Epidermal melanocyte (primary cell): ENCODE measurements around the gene ZSCAN5A.
"Not testable (repeated sequence)": the region's sequence is repeated elsewhere in the genome, so short reads cannot be mapped to it uniquely, and the experiment has no call there.

Experiments used
- DNase-seq: peaks from one replicate; pipeline ENCODE4 v3.0.0; 2011; ENCODE audit warnings: low spot score; ENCODE audit not compliant: insufficient read length

ZSCAN5A gene

DNA sequence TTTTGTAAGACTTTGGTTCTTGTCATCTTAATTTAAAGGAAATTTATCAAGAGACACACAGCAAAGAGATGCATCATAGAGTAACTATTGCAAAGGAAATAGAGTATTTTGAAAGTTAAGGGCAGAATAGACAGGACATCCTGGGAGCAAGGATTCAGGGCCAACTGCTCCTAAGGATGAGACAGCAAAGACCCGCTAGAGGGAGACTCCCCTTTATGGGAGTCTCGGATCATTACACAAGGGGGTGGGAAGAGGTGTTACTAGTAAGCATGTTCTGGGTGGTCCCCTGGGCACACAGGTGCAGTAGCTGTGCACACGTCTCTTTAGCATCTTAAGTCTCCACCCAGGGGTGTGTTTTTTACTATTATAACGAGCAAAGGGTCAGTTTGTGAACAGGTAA lies 102.9 kb downstream of the ZSCAN5A start:
- no peak for DNase-seq

DNA sequence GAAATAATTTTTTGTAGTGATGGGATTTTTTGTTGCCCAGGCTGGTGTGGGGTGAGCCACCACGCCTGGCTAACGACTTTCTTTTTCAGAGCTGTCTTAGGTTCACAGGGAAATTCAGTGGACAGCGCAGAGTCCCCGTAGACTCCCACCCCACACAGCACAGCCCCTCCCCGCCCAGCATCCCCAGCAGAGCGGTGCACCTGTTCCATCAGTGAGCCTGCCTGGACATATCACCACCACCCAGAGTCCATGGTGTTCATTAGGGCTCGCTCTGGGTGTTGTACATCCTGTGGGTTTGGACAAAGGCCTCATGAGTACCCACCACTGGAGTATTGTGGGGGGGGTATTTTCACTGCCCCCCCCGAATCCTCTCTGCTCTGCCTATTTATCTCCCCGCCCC lies 104.6 kb downstream of the ZSCAN5A start:
- not testable (repeated sequence) for DNase-seq

DNA sequence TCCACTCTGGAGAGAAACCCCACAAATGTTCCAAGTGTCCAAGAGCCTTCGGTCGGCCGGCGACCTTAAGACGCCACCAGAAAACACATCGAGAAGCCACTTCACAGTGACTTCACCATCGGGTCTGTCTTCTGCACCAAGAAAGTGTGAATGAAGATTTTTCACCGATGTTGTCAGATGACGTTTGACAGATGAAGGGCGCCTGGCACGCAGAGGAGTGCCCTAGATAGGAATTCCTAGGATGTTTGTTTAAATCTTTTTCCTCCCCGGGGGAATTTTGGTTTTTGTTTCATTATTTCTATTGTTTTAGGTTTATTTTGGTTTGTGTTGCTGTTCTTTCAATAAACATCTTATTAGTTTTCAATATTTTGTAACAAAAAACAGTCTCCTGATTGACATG lies 105.5 kb downstream of the ZSCAN5A start:
- DNase-seq: no peak

DNA sequence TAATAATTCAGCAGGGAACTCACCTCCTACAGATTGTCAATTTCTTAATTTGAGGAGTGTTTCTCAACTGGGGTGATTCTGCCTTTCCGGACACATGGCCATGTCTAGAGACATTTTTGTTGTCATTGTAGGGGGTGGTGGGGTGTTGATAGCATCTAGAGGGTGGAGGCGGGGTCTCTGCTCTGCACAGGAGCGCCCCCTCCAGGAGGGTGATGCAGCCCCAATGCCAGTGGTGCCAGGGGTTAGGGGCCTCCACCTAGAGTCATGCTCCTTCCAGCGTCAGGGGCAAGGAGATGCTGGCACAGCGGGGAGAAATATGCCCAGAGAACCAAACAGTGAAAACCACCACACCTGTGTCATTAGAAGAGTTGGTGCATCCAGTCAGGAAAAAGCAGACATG lies 107.1 kb downstream of the ZSCAN5A start:
- not testable (repeated sequence) for DNase-seq

DNA sequence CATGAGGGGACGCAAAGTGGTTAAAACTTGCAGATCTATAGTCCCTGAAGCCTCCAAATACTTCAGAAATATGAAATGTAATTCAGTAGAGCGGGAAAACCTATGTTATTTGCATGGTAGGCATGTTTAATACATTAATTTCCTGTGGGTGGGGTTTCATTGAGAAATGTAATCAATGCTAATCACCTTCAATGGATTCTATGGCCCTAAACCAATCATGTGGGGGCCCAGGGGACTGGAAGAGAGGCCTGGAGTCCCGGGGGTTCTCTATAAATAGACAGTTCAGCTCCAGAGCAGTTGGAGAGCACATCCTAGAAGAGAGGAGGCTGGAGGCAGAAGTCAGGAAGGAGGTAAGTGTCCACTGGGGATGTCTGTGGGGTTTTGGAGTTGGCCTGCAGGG lies 112.7 kb downstream of the ZSCAN5A start, which contains the start of gene ZSCAN5C:
Gene ZSCAN5C (plus strand): TSS at position 301 of the 400 bp plus-strand sequence. CDS start 3,641 bp downstream, outside the sequence.
- DNase-seq: no peak

DNA sequence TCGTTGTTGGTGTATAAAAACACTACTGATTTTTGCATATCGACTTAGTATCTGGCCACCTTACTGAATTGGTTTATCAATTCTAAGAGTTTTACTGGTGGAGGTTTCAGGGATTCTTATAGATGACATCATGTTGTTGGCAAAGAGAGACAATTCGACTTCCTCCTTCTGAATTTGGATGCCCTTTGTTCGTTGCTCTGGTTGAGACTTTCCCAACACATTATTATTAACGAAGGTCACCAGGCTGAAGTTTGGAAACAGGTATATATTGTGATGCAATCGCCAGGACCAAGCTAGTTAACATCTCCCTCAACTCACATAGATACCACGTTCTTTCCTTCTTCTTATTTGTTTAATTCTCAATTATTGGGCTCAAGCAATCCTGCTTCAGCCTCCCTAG lies 115.0 kb downstream of the ZSCAN5A start:
- DNase-seq: no peak

DNA sequence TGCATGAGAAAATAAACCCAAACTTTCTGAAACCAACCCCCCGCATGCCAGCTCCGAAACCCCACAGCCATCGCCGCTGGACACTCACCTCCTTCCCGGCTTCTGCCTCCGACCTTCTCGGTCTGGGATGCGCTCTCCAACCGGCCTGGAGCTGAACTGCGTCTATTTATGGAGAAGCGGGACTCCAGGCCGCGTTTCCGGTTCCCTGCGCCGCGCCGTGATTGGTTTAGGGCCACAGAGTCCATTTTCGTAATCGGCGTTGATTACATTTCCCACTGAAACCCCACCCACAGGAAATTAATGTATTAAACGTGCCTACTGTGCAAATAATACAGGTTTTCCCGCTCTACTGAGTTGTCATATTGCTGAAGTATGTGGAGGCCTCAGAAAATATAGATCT lies 117.0 kb downstream of the ZSCAN5A start, which contains the start of gene ZSCAN5B:
Gene ZSCAN5B (minus strand): TSS at position 138 of the 400 bp plus-strand sequence. CDS start 4,731 bp downstream, outside the sequence.
- DNase-seq: not testable (repeated sequence)

DNA sequence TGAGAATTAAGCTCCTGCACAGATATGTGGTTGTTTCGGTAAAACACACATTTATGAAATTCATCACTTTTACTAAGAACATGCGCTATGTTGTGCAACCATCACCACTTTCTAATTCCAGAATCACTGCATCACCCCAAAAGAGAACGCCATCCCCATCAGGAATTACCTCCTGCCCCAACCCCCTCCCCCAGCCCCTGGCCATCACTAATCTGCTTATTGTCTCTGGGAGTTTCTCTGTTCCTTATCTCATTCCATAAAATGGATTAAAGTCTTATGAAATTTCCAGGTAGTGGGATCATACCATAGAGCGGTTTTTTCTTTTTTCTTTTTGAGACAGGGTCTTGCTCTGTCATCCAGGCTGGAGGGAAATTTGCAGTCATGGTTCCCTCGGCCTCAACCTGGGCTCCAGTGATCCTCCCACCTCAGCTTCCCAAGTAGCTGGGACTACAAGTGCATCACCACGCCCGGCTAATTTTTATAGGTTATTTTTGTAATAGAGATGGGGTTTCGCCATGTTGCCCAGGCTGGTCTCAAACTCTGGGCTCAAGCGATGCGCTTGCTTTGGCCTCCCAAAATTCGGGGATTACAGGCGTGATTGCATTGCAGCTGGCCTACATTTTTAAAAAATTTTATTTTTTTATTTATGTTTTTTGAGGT lies 120.5 kb downstream of the ZSCAN5A start:
- DNase-seq: no peak

DNA sequence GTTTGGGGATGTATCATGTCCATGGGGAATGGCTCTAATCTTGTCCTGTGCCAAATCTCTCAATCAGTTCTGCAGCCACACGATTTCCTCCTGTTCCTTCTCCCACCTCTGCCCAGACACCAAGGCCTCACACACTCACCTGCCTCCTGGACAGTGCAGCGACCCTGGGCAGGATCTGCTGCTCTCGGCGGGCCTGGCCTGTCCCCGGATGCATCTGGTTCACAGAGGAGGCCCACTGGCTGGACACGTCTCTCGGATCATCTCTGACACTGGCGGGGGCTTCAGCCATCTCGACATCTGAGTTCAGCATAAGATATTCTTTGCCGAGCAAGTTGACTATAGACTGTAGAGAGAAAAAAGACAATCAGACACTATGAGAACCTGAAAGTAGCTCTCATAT lies 122.9 kb downstream of the ZSCAN5A start:
- no peak for DNase-seq

DNA sequence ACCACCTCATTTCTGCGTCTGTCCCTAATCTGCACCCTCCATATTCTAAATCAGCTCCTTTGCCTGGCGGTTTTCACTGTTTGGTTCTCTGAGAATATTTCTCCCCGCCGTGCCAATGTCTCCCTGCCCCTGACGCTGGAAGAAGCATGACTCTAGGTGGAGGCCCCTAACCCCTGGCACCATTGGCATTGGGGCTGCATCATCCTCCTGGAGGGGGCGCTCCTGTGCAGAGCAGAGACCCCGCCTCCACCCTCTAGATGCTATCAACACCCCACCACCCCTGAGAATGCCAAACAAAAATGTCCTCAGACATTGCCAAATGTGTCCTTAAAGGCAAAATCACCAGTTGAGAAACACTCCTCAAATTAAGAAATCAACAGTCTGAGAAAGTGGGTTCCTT lies 123.5 kb downstream of the ZSCAN5A start:
- no peak for DNase-seq

DNA sequence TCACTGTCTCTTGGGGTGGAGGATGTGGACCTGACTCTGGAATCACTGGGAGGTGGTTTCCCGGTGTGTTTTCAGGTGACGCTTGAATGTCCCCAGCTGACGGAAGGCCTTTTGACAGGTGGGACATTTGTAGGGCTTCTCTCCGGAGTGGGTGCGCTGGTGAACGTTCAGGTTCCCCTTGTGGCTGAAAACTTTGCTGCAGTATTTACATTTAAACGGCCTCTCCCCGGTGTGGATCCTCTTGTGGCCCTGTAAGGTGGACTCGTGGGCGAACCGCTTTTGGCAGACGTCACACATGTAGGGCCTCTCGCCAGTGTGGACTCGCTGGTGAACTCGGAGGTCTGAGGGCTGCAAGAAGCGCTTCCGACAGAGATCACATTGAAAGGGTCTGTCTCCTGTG lies 124.9 kb downstream of the ZSCAN5A start:
- DNase-seq: no peak

DNA sequence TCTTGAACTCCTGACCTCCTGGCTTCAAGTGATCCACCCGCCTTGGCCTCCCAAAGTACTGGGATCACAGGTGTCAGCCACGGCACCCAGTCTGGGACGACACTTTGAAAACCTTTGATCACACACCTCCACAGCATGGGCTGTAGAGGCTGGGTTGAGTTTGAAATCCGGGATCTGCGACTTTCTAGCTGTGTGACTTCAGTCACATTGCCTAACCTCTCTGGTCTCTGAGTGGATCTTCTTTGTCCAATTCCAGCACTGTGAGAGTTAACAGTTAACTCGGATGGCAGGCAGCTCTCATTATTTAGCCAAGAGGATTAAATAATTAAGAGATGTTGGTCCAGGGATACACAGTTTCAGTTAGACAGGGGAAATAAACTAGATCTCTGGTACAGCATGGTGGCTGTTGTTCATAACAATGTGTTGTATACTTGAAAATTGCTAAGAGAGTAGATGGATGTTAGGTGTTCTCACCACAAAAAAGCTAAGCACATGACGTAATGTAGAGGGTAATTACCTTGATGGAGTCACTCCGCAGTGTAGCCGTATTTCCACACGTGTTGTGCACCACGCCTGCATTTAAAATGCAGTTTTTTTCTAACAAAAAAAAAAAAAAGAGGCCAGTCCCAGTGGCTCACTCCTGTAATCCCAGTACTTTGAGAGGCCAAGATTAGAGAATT lies 136.9 kb downstream of the ZSCAN5A start:
- DNase-seq: no peak

DNA sequence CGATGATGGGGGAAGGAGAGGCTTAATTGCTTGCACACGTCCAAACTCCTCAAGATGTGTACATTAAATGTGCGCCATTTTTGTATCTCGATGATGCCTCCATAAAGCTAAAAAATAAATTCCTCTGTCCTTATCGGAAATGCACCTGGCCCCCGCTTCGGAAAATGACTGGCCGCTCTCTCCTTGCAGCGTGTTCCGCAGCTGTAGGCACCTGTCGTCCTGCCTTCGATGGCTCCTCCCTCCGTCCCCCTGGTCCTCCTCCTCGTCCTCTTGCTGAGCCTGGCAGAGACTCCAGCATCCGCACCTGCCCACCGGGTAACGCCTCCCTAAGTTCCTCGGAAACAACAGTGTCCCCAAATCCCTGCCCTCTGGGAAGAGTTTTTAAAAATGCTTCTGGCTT lies 137.8 kb downstream of the ZSCAN5A start:
- DNase-seq: no peak

DNA sequence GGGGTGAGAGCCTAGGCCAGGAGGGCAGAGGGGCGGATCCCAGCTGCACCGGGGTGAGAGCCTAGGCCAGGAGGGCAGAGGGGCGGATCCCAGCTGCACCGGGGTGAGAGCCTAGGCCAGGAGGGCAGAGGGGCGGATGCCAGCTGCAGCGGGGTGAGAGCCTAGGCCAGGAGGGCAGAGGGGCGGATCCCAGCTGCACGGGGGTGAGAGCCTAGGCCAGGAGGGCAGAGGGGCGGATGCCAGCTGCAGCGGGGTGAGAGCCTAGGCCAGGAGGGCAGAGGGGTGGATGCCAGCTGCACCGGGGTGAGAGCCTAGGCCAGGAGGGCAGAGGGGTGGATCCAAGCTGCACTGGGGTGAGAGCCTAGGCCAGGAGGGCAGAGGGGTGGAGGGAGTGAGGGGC lies 138.3 kb downstream of the ZSCAN5A start:
- DNase-seq: not testable (repeated sequence)

DNA sequence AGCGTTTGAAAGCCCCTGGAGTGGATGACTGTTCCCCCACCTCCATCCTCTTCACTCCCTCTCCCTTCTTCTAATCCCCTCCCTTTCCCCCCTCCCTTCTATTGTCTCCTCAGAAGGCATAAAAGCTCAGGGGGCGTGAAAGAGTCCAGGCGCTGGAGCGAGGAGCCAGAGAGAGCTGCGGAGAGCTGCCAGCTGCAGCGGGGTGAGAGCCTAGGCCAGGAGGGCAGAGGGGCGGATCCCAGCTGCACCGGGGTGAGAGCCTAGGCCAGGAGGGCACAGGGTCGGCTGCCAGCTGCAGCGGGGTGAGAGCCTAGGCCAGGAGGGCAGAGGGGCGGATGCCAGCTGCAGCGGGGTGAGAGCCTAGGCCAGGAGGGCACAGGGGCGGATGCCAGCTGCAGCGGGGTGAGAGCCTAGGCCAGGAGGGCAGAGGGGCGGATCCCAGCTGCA lies 138.8 kb downstream of the ZSCAN5A start, which contains the start of gene GALP:
Gene GALP (plus strand): TSS at position 148 of the 447 bp plus-strand sequence. CDS start 1,101 bp downstream, outside the sequence.
- DNase-seq: not testable (repeated sequence)

DNA sequence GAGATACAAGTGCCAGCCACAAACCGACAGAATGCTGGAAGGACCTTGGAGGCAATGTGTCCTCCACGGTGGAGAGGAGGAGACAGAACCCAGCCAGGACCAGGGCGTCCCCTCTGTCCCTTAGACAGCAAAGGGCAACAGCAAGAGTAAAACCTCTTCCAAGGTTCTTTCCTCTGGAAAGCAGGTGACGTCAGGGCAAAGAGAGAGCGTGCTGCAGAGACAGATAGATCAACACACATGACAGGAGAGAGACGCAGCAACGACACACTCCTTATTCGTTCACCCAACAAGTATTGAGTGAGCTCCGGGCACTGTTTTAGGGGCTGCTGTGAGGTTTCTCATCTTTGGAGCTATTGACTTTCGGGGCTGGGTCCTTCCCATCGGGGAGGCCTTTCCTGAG lies 140.1 kb downstream of the ZSCAN5A start:
- DNase-seq: no peak

DNA sequence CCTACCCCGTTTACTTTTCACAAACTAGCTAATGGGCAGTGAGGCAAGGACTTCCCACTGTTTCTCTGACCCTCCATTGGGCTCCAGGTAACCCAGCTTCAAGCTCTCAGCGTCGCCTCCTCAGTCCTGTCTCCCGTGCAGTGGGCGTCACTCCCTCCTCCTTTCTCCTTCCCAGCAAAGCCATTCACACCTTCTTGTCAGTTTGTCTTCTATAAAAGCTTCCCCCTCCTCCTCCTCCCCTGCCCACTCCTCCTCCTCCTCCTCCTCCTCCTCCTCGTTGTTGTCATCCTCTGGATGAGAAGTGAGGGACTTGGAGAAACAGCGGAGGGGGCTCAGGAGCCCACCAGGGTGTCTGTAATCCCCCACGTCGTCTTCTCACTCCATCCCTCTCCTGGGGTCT lies 140.6 kb downstream of the ZSCAN5A start:
- DNase-seq: no peak
